Activated CD8-positive, alpha-beta T cell treated with anti-CD3 and anti-CD28 coated beads for 36 hours (primary cell): Measurements from ENCODE around the gene ADGRG6. TPM values are rescaled to one million over a fixed set of nuclear protein-coding genes. Genes with fewer than 3 reads are reported as not detected.

Experiments used
- ATAC-seq: fragments of 200-7000 bp; cut with Tn5 transposase; one replicate; pipeline ENCODE4 v1.10.0; 2021; ENCODE audit warnings: mild to moderate bottlenecking, moderate library complexity
- CTCF ChIA-PET: fragments of 350-600 bp; sonication (Branson Sonifier 250); formaldehyde crosslinking; loops from one replicate; lab custom pipeline; 2021; ENCODE audit warnings: antibody characterized with exemption; lab: Charles Lee
- POLR2A ChIA-PET: fragments of 350-600 bp; sonication (Branson Sonifier 250); formaldehyde crosslinking; loops from one replicate; lab custom pipeline; 2021; ENCODE audit warnings: antibody characterized with exemption; lab: Charles Lee
- DNase-seq: peaks from one replicate; pipeline ENCODE4 v3.0.0-alpha.2; 2020
- H3K27ac Mint-ChIP-seq: one replicate; pipeline ENCODE4 v1.8.0; 2021; ENCODE audit warnings: mild to moderate bottlenecking, mixed read lengths
- H3K27me3 Mint-ChIP-seq: one replicate; pipeline ENCODE4 v1.8.0; 2021; ENCODE audit warnings: mixed read lengths
- H3K36me3 Mint-ChIP-seq: one replicate; pipeline ENCODE4 v1.8.0; 2021; ENCODE audit warnings: low read depth, mixed read lengths
- H3K4me1 Mint-ChIP-seq: one replicate; pipeline ENCODE4 v1.8.0; 2021; ENCODE audit warnings: low read depth, mixed read lengths
- H3K4me3 Mint-ChIP-seq: one replicate; pipeline ENCODE4 v1.8.0; 2021; ENCODE audit warnings: mild to moderate bottlenecking, moderate library complexity, mixed read lengths
- H3K9me3 Mint-ChIP-seq: one replicate; pipeline ENCODE4 v1.8.0; 2021; ENCODE audit warnings: mixed read lengths
- intact Hi-C: fragments of 100-400 bp; cut with micrococcal nuclease; formaldehyde crosslinking; loops from one replicate; pipeline ENCODE4 v1.10.0; 2022
- total RNA-seq, 2 experiments: library from RNA; stranded (reverse); gene quantifications; one replicate each; pipeline ENCODE4 v1.2.3, GENCODE V29; 2021
- TF ChIP-seq, protein P1 (sequence below): fragments of 200-600 bp; IDR thresholded peaks from one replicate; pipeline ENCODE4 v1.8.0; 2022; ENCODE audit warnings: antibody characterized with exemption, mild to moderate bottlenecking

The ADGRG6 gene
- total RNA-seq, 2 experiments from 2014 or later: 1.3 to 1.5 TPM

DNA sequence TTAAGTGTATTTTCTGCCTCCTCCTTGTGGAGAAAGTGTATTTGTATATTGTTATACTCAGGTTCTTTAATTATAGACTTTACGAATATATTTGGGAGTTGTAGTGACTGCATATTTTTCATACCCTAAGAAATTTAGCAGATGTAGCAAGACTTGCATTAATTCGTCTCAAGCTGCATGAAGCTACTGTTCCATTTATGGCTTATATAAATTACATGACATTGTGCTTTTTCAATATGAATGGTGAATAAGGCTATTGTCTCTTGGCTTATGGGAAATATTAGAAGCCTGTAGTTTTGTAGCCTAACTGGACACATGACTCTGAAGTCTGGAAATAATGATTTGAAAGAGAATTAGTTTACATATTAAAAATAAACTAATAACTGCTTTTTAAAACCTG lies 2.4 kb downstream of the ADGRG6 start:
- Mint-ChIP-seq H3K36me3 (no peaks in the 10 kb centered on the region), H3K4me1 (peaks cover 6% of the 10 kb centered on the region), H3K4me3 (no peak overlapping the region), H3K27me3 (peaks cover 14% of the 10 kb centered on the region), H3K27ac (no peak overlapping the region), H3K9me3 (no peaks in the 10 kb centered on the region)
- no peak for ATAC-seq
- TF ChIP-seq, protein P1, sequence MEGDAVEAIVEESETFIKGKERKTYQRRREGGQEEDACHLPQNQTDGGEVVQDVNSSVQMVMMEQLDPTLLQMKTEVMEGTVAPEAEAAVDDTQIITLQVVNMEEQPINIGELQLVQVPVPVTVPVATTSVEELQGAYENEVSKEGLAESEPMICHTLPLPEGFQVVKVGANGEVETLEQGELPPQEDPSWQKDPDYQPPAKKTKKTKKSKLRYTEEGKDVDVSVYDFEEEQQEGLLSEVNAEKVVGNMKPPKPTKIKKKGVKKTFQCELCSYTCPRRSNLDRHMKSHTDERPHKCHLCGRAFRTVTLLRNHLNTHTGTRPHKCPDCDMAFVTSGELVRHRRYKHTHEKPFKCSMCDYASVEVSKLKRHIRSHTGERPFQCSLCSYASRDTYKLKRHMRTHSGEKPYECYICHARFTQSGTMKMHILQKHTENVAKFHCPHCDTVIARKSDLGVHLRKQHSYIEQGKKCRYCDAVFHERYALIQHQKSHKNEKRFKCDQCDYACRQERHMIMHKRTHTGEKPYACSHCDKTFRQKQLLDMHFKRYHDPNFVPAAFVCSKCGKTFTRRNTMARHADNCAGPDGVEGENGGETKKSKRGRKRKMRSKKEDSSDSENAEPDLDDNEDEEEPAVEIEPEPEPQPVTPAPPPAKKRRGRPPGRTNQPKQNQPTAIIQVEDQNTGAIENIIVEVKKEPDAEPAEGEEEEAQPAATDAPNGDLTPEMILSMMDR: no peak
- CTCF ChIA-PET: interaction anchor here (1.0 kb wide), 1 partner anchor 157 kb away, joined by 4 read pairs; the partner anchor contains the start of genes NMBR and VTA1
- no peak for DNase-seq
- intact Hi-C loops: loop anchor here (5.0 kb wide), 1 partner anchor 78 kb away; no protein-coding TSS in a partner anchor
- POLR2A ChIA-PET: no interaction called here

DNA sequence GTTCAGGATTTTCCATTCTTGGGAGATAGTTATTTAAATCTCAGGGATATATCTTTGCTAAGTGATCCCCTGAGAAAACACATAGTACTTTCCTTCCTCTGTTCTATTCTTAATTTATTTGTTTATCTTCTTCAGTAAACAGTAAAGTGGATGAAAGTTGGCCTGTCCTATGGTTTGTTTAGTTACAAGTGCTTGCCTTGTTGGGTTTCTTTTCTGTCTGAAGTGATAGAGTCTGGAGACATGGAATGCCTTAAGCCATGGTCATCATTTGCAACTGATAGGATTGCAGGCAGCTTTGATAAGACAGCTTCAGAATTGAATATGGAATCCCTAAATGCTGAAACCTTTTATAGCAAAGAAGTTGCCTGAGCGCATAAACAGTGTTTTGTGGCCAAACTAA lies 4.9 kb downstream of the ADGRG6 start:
- H3K36me3 Mint-ChIP-seq: no peaks in the 10 kb centered on the region
- no peak overlapping the region for H3K4me3 Mint-ChIP-seq
- intact Hi-C loops: no loop called here
- H3K4me1 Mint-ChIP-seq: peaks cover 6% of the 10 kb centered on the region
- H3K9me3 Mint-ChIP-seq: no peaks in the 10 kb centered on the region
- no peak for ATAC-seq
- CTCF ChIA-PET: no interaction called here
- H3K27me3 Mint-ChIP-seq: peaks cover 11% of the 10 kb centered on the region
- no peak overlapping the region for H3K27ac Mint-ChIP-seq
- POLR2A ChIA-PET: interaction anchor here (0.6 kb wide), 1 partner anchor 8 kb away, joined by 3 read pairs; no protein-coding TSS in a partner anchor
- DNase-seq: no peak
- TF ChIP-seq, protein P1: no peak

GRCh38 chr6:142307963-142308748 lies 6.3 kb downstream of the ADGRG6 start:
- DNase-seq: no peak
- intact Hi-C loops: no loop called here
- ChIA-PET POLR2A (no interaction called here), CTCF (no interaction called here)
- H3K9me3 Mint-ChIP-seq: no peaks in the 10 kb centered on the region
- ATAC-seq: no peak
- H3K36me3 Mint-ChIP-seq: no peaks in the 10 kb centered on the region
- no peaks in the 10 kb centered on the region for H3K4me1 Mint-ChIP-seq
- TF ChIP-seq, protein P1: no peak
- H3K4me3 Mint-ChIP-seq: no peak overlapping the region
- H3K27ac Mint-ChIP-seq: no peak overlapping the region
- peaks cover 6% of the 10 kb centered on the region for H3K27me3 Mint-ChIP-seq

- Mint-ChIP-seq H3K27ac (no peak overlapping the region), H3K4me1 (no peaks in the 10 kb centered on the region), H3K4me3 (no peak overlapping the region), H3K9me3 (no peaks in the 10 kb centered on the region), H3K27me3 (peaks cover 4% of the 10 kb centered on the region), H3K36me3 (no peaks in the 10 kb centered on the region)
- CTCF ChIA-PET: interaction anchor here (0.8 kb wide), 1 partner anchor 9 kb away, joined by 3 read pairs; no protein-coding TSS in a partner anchor
- no peak for DNase-seq
- POLR2A ChIA-PET: no interaction called here
- intact Hi-C loops: no loop called here
- TF ChIP-seq, protein P1: no peak
- no peak for ATAC-seq
These were observed 7.6 kb downstream of the ADGRG6 start for GRCh38 chr6:142309426-142309825.

DNA sequence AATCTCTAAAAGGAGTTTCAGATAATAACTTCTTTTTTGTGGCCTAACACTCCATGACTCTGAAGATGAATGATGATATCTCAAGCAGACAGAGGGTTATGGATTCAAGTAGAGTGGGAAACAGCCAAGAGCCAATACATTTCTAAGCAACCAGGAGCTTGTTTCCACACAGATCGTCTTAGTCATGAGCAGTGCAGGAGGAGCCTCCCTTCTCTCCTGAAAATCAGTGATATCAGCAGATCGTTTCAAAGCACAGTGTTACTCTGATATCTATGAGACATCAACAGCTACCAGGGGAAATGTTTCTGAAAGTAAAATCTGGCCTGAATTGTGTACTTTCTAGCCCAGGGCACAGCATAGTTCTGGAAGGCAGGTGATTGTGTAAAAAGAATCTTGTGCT lies 11.5 kb downstream of the ADGRG6 start:
- H3K27ac Mint-ChIP-seq: no peak overlapping the region
- H3K36me3 Mint-ChIP-seq: no peaks in the 10 kb centered on the region
- TF ChIP-seq, protein P1: no peak
- DNase-seq: no peak
- no peak overlapping the region for H3K4me3 Mint-ChIP-seq
- ChIA-PET POLR2A (no interaction called here), CTCF (interaction anchor here (1.0 kb wide), 1 partner anchor 75 kb away, joined by 3 read pairs; no protein-coding TSS in a partner anchor)
- ATAC-seq: no peak
- intact Hi-C loops: no loop called here
- H3K4me1 Mint-ChIP-seq: no peaks in the 10 kb centered on the region
- no peaks in the 10 kb centered on the region for H3K9me3 Mint-ChIP-seq
- peaks cover 4% of the 10 kb centered on the region for H3K27me3 Mint-ChIP-seq
